Astrocyte (in vitro differentiated cells and primary cell): Measurements from ENCODE around the gene PLIN4.

Source experiments
- CTCF ChIP-seq: IDR thresholded peaks from 2 replicates; pipeline ENCODE4 v1.5.1; 2011; ENCODE audit warnings: low read depth, mild to moderate bottlenecking, inconsistent platforms, low read length, moderate library complexity; ENCODE audit not compliant: insufficient read depth
- EZH2 ChIP-seq: IDR thresholded peaks from 2 replicates; pipeline ENCODE4 v1.6.1; 2012; ENCODE audit warnings: mild to moderate bottlenecking, low read length, inconsistent platforms; ENCODE audit not compliant: insufficient read depth

DNA sequence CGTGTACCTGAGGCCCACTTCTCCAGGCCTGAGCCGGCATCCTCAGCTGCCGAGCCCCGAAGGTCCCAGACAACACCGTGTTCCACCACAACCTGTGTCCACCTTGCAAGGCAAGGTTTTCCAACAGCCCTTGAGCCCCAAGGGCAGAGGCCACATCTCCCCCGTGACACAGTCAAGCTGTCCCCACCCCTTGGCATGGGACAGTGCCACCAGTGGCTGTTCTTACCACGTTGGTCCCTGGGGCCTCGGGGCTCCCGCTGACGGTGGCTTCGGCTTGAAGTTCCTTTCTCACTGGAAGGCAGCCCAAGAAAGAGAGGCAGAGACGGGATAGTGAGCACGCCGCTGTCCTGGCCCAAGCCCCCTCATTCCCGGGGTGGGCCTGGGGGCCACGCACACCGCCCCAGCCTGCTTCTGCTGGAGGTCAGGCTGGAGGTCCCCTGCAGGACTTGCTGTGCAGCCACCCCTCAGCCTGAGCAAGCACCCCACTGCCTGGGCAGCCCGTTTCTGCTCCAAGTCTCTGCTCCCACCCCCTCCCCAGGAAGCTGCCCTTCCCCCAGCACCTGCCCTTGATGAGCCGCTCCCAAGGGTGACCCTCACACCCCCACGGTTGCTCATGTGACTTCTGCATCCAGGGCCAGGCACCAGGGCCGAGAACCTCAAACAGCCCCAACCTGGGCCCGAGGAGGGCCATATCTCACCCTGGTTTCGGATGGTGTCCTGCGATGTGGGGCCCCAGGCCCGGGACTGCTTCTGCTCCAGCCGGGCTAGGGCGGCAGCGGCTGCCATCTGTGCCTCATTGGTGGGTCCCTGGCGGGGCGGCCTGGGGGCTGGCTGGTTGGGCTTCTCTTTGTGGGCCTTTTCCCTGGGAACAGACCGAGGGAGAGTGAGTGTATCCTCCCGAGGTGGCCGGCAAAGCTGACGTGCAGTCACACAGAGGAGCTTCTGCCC lies 64.8 kb downstream of the PLIN4 start:
- TF ChIP-seq CTCF (no peak), EZH2 (no peak)
